Stimulated activated CD4-positive, alpha-beta T cell treated with anti-CD3 and anti-CD28 coated beads, Interleukin-2, amount 100 ng/mL, for 48 hours (primary cell): ENCODE measurements around the gene SCAF4.
"Not testable (repeated sequence)": the region's sequence is repeated elsewhere in the genome, so short reads cannot be mapped to it uniquely, and the experiment has no call there.

Source experiments
- DNase-seq, 2 donors: peaks; one replicate each; pipeline ENCODE4 v3.0.0-alpha.2; 2020

The SCAF4 gene

DNA sequence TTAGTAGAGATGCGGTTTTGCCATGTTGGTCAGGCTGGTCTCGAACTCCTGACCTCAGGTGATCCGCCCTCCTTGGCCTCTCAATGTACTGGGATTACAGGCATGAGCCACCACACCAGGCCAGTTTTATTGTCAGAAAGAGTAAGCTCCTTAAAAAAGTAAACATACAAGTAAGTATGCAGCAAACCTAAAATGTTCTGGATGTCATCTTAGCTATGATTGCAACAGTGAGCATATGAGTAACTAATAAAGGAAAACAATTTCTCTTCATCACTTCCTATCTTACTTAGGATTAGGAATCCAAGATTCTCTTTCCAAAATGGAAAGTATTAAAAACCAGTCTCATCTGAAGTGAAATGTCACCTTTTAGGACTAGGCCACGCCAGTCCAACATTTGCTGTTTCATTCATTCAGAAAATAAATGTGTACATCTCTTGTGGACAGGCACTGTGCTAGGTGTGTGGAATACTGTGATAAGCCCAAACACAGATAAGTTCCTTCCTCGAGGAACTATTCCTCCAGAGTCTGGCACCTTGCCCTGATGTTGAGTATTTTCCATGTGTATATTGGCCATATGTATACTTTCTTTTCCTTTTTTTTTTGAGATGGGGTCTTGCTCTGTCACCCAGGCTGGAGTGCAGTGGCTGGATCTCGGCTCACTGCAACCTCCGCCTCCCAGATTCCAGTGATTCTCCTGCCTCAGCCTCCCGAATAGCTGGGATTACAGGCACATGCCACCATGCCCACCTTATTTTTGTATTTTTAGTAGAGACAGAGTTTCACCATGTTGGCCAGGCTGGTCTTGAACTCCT, 5.9 kb upstream of the SCAF4 start:
- not testable (repeated sequence) for DNase-seq

DNA sequence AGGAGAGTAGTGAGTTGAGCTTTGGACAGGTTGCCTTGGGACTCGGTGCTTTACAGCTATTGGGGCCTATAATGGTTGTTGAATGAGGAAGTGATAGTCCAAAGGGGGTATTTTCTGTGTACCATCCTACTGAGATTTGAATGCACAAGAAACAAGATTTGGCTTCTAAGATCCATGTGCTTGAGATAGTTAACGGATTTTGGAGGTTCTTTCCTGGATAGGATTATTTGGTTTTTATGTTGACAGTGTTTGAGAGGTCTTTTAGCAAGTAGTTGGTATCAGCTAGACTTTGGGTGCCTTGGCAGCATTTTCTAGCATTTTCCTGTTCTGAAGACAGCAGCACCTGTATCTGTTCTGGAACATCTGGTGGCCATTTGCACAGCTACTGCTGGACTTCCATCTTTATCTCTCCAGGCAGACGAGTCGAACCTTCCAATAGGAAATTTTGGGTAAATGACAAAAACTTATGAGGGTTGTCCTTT, 3.6 kb upstream of the SCAF4 start:
- DNase-seq: no peak

DNA sequence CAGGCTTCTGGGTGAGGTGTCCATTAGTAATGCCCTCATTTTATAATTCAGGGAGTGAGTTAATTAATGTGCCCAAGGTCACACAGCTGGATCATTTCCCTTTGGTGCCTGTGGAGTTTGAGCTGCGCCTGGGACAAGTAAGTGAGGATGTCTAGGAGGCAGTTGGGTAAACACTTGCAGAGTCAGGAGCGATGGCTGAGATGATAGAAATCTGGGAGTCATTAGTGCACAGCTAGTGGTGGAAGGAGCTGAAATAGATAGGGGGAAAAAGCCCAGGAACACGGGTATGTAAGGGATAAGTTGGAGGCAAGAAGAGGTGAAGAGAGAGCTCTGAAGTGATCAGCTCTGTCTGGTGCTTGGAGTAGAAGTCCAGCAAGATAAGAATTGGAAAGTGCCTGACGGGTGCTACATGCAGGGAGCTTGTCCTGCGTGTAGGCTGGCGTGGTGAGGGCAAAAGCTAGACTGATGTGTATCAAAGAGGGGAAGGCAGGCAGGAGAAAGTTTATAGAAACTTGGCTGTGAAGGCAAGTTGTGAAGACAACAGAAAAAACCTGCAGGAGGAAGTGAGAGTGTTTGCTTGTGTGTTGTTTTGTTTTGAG, 1.7 kb upstream of the SCAF4 start:
- DNase-seq: no peak

DNA sequence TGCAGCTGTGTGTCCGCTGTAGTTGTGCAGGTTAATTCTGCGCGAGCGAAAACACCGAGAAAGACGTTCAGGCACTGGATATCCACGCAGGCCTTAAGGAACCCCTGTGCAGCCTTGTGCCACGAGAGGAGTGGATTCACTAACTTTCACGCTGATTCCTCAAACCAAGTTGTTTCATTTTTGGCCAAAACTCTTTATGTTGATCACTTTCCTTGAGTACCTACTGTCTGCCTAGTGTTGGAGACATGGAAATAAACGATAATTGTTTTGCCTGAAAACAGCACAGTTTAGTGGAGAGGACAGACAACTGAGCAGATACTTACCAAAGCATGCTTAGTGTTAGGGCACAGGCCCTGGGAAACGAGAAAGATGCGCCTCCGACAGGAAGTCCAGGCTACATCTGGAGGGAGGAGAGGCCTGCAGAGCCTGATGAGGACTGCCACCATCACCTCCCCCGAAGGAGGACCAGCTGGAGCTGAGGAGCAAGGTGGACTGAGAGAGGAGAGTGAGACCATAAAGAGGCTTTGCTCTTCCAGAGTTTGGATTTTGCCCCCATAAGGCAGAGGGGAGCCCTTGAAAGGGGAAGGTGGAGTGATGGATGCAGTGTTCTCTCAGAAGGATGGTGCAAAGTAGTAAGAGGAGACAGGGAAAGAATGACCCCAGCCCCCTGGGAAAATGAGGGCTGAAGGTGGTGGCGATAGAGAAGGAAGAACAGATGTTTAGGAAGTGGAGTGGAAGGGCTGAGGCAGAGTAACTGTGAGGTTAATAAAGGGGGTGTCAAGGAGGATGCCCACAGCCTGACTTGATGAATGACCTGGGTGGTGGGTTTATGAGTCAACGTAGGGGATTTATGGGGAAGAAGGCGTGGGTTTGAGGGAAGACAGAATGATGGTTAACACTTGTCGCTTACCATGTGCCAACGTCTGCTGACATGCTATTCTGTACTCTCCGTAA, 956 bp upstream of the SCAF4 start:
- DNase-seq: peak; percentile 24 to 26

DNA sequence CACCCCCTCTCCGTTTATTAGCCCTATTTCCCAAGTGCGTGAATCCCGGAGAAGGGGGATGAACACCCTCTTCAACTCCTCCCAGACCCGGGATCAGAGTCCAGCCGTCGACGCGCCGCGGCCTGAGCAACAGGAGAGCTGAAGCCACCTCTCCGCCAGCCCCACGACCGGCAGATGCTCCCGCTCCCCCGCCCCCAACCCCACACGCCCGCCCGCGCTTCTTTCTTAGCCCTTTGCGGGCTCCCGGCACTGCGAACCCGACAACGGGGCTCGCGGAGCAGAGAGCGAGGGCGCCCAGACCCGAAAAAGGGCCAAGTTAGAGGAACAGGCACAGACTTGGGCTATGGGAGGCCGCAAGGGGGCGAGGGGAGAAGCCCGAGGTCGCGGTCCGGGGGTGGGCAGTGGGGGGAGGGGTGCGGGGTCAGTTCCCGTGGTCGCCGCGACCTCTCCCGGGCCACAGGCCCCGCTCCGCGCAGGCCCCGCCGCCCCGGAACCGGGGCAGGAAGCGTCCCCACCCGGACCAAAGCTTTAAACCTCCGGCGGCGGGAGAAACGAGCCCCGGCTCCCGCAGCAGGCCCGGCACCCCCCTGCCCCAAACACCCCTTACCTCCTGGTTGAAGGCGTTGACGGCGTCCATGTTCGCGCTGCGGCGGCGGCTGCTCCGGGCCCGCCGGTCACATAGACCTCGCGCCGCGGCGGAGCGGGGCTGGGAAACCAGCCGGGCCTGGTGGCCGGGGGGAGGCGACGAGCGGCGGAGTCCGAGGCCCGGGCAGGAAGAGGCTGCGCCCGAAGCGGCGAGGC, 662 bp downstream of the SCAF4 start:
- DNase-seq: peak; percentile 35 to 37

DNA sequence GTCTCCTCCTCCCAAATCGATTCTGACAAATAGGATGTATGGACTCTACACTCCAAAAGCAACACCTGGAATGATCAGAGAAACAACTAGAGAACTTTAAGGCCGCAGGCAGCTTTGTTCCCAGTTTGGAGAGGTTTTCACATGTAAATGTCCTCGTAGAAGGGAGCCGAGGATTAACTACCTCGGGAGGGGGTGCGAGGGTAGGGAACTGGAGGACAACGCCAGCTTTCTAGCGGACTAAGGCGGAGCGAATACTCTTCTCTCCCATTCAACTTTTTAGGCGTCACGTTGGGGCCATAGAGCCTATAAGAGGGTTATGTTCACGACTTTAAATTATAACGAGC, 1.2 kb downstream of the SCAF4 start:
- DNase-seq: no peak

DNA sequence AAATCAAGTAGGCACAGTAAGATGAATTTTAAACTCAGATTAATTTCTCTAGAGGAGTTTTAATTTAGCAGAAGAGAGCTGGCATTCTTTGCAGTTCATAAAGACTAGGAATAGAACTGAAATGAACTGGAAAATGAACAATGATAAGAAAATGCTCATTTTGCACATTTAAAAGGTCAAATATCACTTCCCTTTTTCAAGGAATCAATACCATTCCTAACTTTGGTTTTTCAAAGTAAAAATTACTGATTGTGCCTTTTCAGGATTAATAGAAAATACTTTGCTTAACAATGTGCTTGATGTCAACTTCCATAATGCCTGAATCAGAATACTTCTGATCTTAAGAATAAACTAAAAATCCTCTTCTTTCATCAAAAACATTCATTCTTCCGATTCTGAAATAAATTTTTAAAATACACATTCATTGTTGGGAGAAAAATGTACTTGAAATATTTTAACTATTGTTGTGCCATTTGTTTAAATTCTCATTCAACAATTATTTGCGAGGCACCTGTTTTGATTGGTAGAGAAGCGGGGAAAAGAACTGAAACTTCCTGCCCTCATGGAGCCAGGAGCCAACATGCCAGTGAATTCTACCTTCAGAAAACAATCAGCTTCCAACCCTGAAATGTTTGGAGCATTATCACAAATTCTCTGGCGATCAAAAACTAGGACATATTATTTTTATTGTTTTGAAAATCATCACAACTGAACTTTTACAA, 2.1 kb downstream of the SCAF4 start:
- no peak for DNase-seq

DNA sequence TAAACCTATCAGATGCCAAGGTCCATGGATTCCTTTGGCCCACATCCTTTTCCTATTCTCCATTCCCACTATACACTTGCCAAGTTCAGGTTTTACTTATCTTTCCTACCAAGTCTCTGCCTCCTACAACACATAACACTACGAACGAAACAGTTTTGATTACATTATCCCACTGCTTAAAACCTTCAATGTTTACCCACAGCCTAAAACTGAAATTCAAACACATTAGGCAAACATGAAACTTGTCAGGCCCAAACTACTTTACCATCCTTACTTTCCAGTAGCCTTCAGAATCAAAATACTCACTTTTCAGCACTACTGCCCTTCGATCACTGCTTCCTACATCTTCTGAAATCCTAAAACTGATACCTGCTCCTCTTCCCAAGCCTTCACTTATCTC, 3.0 kb downstream of the SCAF4 start:
- no peak for DNase-seq

DNA sequence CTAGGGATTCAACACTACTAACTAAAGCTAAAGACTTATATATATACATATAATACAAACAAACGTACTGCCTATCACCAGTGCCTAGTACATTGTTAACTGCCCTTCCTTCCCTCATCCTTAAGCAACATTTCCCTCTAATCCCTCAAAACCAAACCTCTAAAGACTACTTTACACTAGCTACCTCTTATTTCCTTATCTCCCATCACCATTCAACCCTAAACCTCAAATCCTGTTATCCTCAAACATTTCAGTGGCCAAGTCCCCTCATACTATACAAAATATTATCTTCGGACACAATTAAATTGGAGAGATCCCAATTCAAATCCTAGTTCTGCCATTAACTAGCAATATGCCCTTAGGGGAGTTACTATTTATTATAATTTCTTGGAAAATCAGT, 3.7 kb downstream of the SCAF4 start:
- DNase-seq: no peak

DNA sequence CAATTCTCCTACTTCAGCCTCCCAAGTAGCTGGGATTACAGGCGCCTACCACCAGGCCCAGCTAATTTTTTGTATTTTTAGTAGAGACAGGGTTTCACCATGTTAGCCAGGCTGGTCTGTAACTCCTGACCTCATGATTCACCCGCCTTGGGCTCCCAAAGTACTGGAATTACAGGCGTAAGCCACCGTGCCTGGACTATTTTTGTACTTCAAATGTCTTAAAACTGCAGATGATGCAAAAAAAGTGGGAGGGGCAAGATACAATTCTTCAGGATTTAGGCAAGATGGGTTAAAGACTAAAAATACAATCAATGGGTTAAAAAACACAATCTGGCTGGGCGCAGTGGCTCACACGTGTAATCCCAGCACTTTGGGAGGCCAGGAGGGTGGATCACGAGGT, 4.7 kb downstream of the SCAF4 start:
- DNase-seq: no peak

DNA sequence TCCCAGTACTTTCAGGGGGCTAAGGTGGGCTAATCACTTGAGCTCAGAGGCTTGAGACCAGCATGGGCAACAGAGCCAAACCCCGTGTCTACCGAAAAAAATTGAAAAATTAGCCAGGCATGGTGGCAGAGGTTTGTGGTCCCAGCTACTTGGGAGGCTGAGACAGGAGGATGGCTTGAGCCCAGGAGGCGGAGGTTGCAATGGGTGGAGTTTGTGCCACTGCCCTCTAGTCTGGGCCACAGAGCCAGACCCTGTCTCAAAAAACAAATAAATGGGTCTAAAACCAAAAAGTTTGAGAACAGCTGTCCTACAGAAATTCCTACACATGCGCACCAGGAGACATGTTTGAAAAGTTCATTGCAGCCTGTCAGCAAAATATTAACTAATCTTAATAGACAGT, 5.5 kb downstream of the SCAF4 start:
- no peak for DNase-seq

DNA sequence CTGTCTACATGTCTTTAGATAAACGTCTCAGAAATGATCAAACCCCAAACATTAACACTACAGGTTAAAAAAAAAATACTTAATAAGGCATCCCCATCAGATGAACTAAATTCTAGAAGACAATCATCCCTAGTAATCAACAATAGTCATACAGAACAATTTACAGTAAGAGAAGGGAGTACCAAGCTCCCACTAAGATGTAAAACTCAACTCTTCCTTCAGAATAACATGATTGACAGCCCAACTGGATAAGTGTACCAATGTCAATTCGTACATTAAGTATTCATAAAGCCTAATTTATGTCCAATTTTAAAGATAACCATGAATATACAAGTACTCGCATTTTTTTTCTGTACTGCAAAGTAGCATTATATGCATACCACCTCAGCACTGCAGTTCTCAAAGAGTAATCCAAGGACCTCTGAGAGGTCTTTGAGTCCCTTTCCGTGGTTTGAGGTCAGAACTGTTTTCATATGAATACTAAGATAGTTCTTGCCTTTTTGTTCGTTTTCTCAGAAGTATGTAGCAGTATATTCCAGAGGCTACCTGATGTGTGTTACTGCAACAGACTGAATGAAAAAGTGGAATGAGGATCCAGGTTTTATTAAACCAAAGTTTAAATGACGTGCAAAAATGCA, 6.6 kb downstream of the SCAF4 start:
- no peak for DNase-seq

DNA sequence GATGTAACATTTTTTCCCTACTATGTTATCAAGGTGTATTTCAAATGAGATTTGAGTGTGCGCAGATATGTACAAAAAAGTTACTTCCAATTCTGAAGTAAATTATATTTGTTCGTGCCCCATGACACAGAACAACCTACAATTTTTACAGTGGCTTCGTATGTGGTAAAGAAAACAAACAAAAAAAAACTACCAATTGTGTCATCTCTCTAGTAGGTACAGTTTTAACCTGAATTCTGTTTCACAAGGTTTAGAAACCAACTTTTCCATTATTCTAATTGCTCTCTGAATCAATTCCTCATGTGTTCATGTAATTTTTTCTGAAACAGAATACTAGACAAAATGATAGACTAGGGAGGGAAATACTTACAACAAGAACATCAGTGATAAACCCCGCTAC, 7.4 kb downstream of the SCAF4 start:
- DNase-seq: no peak

DNA sequence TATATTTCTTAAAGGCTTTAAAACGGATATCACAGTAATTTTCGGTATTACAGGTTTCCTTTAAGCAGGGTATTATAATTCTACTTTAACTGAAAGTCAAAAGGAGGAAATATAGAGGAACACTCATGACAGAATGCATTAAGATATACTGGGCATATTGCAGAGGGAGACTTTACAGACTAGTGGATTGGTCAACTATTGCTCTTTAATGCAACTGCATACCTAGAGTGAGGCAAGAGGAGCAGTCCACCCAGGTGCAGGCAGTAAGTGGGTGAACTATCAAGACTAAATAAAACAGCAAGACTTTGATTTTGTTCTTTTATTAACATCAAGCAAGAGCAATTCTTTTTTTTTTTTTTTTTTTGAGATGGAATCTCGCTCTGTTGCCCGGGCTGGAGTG, 10.5 kb downstream of the SCAF4 start:
- no peak for DNase-seq

DNA sequence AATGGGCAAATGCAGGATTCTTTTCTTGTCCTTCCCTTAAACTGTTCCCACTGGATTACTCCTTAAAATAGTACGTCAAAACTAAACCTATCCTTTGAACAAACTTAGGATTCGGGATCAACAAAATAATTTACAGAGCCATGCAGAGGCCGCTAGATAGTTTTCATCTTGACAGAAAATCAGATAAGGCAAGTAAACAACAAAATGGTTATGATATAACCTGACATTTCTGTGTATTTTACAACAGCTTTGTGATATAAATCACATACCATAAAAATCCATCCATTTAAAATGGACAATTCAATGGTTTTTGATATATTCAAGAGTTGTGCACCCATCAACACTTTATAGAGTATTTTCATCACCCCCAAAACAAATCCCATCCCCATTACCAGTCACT, 11.2 kb downstream of the SCAF4 start:
- DNase-seq: no peak

DNA sequence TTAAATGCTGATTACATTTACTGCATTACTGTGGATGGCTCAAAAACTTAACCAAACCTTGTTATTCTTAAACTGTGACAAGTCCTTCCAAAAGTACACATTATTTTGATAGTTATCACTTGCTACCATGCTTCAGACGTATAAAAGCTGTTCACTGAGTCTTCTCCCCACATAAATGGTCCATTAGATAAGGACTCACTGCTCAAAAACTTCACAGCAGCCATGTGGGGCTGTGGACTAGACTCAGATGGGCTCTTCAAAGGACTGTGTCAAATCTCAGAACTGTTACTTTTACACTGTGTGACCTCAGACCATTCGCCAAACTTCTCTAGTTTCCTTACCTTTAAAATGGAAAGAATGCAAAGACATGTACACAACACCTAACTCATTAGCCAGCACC, 11.6 kb downstream of the SCAF4 start:
- no peak for DNase-seq

DNA sequence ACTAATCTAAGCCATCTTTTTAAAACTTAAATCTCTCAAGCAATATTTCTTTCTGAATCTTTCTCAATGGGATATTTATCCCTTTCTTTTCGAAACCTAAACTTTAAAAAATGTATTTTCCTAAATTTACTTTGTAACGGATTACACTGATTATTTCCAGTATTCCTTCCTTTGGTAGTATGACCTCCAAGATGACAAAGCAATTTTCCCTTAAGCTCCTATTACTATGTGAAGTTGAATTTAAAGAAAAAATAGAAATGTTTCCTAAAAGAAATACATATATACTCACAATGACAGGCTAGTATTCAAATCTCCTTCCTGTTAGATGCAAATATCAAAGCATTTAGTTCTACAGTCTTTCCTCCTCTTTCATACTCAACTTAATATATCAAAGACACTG, 15.8 kb downstream of the SCAF4 start:
- no peak for DNase-seq

DNA sequence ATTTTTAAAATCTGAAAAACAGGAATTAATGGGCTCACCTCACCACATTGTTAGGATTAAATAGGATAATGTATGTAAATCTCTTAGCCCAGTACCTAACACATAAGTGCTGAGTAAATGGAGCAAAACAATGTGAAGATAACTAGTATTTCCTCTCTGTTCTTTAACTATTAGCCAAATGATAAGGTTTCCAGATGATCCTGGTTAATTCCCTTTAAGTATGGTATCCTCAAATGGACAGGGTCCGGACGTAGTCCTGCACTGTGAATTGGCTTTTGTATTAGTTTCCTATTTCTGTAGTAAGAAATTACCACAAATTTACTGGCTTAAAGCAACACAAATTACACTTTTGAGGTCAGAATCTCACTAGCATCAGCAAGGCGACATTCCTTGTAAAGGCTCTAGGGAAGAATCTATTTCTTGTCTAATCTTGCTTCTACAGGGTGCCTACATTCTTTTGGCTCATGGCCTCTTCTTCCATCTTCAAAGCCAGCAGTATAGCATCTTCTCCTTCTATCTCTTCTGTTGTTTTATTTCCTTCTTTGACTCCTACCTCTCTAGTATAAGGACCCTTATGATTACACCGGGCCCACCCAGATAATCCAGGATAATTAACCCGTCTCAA, 17.1 kb downstream of the SCAF4 start:
- no peak for DNase-seq

DNA sequence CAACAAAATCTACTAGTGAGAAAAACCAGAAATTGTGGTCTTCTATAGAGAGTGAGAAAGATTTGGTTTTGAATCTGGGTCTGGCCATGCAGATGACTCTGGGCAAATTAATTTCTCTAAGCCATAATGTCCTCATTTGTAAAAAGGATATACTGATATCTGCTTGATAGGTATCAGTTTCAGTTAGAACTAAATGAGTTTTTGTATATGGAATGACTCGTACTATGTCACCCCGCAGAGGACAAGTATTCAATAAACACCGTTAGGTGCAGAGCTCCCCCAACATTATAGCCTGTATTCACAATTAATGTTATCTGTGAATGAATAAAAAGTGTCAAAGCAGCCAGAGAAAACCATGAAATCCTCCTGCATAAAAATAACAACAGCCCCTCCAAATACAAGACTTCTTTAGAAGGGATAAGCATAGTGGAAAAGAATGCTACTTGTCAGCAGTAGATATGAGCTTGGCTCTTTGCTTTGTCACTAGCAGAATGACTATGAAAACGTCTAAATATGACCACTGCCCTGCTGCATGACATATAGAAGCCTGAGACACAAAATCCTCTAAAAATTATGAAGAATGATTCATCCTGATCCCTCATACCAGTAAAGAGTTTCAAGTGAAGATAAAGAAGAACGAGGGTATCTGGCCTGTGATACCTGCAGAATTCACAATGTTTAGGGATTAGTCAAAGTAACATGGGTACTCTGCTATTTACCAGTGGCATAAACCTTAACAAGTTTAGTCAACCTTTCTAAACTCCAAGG, 17.8 kb downstream of the SCAF4 start:
- no peak for DNase-seq

DNA sequence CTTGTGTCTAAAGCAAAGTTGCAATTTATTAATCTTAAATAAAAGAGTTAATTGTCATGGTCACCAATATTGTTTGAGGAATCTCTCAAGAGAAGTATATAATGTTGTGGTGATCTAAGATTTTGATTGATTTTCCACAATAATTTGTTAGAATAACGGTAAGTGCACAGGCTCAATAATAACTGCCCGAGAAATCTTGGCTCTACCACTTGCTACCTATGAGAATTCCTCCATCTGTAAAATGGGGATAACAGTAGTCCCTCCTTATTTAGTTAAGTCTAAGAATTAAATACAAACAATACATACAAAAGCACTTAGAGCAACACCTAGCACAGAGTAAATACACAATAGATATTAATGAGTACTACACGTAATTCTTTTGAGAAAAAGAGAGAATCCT, 18.8 kb downstream of the SCAF4 start:
- DNase-seq: no peak
